GM18511 (cell line): ENCODE data around the gene SLCO1C1.
"Not testable (repeated sequence)": the region's sequence is repeated elsewhere in the genome, so short reads cannot be mapped to it uniquely, and the experiment has no call there.

Experiments
- ATAC-seq: cut with Tn5 transposase; IDR thresholded peaks from one replicate; pipeline ENCODE4 v1.9.1; 2021; ENCODE audit warnings: mild to moderate bottlenecking, moderate library complexity; ENCODE audit not compliant: unreplicated experiment

The SLCO1C1 gene, protein sequence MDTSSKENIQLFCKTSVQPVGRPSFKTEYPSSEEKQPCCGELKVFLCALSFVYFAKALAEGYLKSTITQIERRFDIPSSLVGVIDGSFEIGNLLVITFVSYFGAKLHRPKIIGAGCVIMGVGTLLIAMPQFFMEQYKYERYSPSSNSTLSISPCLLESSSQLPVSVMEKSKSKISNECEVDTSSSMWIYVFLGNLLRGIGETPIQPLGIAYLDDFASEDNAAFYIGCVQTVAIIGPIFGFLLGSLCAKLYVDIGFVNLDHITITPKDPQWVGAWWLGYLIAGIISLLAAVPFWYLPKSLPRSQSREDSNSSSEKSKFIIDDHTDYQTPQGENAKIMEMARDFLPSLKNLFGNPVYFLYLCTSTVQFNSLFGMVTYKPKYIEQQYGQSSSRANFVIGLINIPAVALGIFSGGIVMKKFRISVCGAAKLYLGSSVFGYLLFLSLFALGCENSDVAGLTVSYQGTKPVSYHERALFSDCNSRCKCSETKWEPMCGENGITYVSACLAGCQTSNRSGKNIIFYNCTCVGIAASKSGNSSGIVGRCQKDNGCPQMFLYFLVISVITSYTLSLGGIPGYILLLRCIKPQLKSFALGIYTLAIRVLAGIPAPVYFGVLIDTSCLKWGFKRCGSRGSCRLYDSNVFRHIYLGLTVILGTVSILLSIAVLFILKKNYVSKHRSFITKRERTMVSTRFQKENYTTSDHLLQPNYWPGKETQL

DNA sequence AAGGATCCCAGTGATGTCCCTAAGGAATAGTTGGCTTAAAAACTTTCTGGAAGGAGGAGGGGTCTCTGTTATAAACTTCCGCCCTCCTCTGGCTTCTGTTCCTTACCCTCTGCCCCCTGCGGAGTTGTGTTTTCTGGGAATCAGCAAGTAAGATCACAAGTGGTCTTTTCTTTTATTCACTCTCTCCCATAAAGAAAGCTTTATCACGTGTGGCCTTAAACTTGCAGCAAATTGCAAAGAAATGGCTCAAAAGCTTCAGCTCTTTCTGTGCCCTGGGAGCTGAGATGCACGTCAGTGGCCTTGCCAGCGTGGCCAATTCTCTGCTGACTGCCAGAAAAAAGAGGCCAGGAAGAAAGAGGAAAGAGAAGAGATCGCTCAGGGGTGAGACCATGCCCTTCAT, at the start of gene SLCO1C1:
Gene SLCO1C1 (plus strand): TSS at position 101 of the 400 bp plus-strand sequence. CDS start 4,245 bp downstream, outside the sequence.
- ATAC-seq = no peak

DNA sequence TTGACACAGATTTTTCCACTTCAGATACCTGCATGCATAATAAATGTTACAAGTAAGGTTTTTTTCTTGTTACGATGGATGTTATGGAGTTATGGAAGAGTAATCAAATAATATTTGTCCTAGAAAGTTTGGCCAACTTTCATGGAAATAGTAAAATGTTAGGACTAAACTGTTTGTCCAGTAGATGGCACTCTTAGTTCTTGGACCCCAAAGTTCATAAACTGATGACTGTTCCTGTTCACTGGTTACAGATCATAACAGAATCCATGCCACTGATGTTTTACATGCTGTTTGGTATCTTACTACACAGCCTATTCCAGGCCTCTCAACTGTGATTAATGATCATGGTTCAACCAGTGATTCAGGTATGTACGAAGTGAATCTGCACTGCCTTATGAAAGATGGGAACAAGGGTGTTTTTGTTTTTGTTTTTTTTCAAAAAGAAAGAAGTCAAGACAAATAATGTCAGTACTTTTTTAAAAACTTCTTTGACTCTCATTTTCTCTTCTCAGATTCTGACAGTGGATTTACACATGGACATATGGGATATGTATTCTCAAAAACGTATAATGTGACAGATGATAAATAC, 48.8 kb upstream of the SLCO1C1 start:
- ATAC-seq = no peak

DNA sequence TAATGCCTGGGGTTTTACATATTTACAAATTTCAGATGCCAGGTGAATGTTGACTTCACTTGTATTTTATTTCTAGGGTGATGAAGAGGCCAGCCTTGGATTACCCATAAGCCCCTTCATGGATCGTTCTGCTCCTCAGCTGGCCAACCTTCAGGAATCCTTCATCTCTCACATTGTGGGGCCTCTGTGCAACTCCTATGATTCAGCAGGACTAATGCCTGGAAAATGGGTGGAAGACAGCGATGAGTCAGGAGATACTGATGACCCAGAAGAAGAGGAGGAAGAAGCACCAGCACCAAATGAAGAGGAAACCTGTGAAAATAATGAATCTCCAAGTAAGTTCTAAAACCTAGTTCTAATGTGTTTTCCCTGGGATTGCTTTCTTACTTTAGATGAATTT, 41.3 kb upstream of the SLCO1C1 start:
- no peak for ATAC-seq

DNA sequence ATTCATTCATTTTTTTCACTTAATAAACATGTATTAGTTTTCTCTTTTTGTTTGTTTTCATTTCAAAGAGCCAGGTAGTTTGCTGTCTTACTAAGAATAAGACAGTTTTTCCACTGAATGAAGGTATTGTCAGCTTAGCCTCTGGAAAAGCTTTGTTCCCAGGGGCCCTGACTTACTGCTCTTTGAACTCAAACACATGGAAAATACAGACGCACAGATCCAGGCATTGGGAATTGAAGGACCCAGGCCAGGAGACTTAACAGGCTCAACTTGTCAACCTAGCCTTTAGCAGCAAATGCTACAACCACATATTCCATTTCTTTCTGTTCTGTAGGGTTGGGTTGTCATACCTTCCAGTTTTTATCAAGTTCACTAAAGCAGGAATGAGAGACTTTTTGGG, 38.5 kb upstream of the SLCO1C1 start:
- no peak for ATAC-seq

DNA sequence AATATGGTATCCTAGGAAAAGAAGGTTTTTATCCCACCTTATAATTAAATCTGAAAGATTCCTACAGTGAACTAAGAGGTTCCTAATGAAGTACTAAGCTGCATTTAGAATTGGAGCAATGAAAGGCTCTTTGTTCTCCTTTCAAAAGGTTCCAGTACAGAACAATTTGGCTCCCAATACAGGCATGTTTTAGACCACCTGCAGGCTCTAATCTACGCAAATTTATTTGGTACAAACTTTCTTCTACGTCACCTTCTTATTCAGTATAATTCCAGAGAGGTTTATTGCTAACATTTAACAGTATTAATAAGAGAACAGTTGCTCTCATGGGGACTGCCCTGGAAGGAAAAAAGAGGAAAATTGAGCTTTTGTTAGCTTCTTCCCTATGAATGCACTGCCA, 37.6 kb upstream of the SLCO1C1 start:
- ATAC-seq = no peak

DNA sequence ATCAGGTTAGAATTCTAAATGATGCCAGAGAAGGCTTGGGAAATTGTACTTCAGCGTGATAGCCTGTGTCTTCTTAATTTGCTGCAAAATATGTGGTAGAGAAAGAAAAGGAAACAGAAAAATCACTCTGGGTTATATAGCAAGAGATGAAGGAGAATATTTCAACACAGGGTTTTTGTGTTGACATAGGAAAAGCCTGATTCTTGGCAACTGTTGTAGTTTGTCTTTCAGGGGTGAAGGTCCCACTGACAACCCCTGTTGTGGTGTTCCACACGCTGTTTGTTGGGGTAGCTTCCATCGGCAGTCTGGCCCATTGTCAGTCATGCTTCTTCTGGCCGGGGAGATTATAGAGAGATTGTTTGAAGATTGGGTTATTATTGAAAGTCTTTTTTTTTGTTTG, 13.8 kb upstream of the SLCO1C1 start:
- ATAC-seq = no peak

DNA sequence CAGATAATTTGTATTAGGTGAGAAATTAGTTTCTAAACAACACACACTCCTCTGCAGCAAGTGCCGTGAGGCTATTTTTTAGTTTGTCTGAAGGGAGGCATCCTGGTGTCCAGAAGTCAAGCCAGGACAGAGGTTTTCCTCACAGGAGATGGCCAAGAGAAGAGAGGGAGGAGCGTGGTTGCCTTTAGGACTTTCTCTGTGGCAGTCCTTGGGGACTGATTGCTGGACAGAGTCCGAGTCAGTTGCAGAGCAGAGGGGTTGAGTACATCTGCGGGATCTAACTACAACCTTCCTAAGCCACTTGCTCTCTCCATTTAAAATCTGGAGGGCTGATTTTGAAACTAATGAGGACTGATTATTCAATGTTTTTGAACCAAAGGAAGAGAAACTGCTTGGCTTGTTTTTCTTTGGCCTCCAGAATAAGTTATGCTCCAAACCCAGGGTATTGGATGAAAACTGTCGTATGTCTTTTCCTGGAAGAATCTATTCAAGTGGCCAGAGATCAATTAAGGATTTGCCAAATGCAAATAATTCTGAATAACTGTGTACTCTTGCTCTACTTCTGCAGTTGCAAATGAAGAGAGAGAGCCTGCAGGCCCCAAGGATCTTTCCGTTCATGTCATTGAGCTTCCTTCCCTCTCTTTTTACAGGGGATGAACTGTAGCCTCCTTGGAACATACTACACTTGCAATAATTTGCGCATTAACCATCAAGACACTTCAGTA, 1.2 kb downstream of the SLCO1C1 start:
- ATAC-seq = no peak

DNA sequence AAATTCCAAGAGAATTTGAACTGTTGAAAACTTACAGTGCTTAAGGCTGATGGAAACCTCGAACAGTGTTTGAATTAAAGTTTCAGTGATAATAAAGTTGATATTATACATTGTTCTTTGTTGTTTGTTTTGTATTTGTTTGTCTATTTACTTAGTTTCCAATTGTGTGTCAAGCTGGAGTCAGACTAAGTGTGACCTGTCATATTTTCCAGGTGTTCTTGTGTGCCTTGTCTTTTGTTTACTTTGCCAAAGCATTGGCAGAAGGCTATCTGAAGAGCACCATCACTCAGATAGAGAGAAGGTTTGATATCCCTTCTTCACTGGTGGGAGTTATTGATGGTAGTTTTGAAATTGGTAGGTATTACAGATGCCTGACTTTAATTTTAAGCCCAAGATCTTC, 6.0 kb downstream of the SLCO1C1 start:
- ATAC-seq = no peak

DNA sequence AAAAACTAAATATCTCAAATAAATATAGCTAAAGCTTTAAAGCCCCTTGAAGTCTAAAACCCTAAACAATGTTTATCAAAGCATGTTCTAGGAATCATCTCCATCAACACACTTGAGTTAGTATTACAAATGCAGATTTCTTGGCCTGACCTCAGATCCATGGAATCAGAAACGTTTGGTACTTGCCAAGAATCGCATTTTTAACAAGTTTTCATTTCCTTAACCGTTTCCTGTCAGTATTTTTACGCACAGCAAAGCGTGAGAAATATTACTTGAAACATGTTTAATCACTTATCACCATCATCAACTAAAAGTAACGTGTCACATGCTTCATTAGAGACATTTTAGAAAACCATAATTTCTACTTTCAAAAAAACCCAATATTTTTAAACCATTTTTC, 9.7 kb downstream of the SLCO1C1 start:
- ATAC-seq = no peak

DNA sequence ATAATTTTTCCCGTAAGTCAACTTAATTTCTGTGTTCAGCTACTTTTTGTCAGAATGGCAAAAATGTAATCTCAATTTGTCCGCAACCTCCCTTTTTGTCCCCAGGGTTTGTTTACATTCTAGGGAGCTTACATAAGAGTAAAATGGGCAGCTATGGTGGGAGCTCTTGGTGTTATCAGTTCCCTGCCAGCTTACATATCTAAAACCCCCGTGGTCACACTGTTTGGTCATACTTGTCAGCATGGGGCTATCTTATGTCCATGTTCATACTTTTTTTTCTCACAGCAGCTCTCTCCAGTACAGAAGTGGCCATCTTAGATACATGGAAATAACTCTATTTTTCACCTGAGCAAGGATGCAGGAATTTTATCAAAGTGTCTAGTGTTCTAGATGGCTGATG, 16.7 kb downstream of the SLCO1C1 start:
- no peak for ATAC-seq

DNA sequence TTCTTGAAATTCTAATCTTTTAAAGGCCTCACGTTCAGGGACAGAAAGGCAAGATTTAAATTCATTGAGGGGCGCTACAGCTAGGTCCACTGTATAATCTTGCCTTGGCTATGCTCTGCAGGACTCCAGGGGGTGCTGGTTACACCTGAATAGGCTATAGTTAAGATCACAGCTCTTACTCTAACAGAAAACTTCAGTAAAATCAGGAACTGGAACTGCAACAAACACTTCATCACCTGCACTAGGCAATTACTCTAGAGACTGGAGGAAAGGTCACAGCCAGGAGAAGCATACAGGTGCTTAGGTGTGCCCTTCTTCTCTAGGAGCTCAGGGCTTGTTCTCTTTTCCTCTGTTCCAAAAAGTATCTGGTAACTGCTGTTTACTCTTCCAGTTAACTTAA, 20.9 kb downstream of the SLCO1C1 start:
- no peak for ATAC-seq

DNA sequence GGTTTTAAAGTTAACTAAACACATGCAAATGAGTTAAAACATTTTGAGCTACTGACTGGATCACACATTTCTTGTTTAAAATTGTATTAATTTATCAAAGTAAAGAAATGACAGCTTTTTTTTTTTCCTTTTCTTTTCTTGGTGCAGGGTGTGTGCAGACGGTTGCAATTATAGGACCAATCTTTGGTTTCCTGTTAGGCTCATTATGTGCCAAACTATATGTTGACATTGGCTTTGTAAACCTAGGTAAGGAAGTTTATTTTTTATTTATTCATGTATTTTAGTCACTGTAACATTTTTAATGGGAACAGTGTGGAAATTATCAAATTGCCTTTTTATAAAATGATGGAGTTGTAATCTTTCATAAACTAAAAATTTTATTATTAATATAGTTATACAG, 21.9 kb downstream of the SLCO1C1 start:
- ATAC-seq = no peak

DNA sequence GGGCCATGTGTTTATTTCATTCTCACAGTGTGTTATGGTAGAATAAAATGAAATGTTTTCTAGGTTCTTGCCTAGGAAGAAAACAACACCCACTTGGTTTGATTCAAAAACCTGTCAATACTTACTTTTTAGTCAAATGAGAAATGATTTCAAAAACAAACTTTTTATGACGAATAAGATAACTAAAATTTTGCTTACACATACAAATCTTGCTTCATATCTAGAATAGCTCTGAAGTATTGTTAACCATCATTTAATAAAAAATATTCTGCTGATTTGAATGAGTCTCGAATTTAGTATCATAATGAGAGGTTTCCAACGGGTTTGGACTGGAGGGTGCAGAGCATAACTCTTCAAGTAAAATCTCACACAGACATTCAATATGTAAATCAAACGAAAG, 23.2 kb downstream of the SLCO1C1 start:
- ATAC-seq = no peak

DNA sequence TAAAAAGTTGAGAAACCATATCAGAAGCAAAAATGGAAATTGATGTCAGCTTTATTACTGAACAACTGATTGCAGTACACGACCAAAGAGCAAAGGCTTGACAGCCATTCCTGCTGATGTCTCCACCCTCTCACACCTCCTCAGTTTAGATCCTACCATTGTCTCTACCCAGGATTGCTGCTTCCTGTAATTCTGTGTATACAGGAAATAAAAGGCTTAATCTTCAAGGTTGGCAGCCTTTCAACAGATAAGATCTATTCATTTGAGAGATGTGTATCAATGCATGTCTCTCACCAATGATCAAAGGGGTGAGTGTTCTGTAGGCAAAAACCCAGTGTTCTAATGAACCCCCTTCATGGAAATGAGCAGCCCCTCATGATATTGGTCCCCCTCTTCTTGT, 27.0 kb downstream of the SLCO1C1 start:
- ATAC-seq = no peak

DNA sequence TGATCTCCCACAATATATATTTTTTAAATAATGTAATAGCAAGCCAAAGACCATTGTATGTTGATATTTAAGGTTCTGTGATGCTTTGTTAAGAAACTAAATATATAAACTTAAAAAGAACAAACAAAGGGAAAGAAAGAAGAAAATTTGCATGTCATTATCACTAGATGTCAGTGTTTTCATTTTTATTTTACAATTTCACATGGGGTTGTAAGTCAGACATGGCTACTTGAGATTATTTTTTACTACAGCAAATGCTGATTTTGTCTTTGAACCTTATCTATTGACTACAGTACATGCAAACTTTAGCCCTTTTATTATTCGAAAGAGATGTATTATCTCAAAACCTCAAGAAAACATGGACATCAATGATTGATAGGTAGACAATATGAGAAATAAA, 36.1 kb downstream of the SLCO1C1 start:
- ATAC-seq = no peak

DNA sequence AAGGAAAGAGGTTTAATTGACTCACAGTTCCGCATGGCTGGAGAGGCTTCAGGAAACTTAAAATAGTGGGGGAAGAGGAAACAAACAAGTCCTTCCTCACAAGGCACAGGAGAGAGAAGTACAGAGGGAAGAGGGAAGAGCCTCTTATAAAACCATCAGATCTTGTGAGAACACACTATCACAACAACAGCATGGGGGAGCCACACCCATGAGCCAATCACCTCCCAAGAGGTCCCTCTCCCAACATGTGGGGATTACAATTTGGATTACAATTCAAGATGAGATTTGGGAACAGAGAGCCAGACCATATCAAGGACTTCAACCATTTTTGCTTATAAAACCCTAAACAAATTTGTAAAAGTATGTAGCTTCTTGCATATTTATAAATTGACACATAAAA, 45.8 kb downstream of the SLCO1C1 start:
- no peak for ATAC-seq

DNA sequence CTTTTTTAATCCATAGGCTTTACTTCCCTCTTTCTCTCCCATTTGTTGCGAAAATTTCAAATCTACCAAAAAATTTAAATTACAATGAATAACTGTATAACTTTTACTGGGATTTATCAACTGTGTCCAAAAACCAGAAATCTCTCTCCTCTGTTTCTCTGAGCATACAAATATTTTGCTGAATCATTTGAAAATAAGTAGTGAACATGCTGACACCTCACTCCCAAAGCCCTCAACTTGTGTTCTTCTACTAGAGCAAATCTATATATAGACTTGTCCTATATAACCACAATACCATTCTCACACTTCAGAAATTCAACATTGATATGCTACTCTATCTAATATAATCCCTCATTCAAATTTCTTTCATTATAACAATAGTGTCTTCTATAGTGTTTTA, 53.1 kb downstream of the SLCO1C1 start:
- ATAC-seq = no peak

DNA sequence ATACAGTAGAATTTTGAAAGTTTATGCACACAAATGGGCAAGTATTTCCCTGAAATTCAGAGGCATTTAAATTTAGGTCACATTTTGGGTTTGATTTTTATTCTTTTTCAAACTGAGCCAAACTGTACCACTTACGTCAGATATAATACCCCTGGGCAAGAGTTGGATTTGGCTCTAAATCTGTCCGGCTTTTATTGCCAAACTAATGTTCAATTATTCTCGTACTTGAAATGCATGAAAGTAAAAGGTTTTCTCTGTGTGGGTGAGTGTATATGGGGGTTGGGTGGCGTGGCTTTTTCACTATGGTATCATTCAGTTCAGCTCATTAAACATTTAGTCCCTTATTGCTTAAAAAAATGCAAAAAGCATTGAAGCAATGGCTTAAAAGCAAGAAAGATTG, 55.9 kb downstream of the SLCO1C1 start:
- no peak for ATAC-seq

DNA sequence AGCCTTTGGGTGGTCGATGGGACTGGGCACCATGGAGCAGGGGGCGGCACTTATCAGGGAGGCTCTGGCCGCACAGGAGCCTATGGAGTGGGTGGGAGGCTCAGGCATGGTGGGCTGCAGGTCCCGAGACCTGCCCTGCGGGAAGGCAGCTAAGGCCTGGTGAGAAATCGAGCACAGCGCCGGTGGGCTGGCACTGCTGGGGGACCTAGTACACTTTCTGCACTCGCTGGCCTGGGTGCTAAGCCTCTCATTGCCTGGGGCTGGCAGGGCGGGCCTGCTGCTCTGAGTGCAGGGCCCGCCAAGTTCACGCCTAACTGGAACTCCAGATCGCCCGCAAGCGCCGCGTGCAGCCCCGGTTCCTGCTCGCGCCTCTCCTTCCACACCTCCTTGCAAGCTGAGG, 82.3 kb downstream of the SLCO1C1 start:
- ATAC-seq = no peak

DNA sequence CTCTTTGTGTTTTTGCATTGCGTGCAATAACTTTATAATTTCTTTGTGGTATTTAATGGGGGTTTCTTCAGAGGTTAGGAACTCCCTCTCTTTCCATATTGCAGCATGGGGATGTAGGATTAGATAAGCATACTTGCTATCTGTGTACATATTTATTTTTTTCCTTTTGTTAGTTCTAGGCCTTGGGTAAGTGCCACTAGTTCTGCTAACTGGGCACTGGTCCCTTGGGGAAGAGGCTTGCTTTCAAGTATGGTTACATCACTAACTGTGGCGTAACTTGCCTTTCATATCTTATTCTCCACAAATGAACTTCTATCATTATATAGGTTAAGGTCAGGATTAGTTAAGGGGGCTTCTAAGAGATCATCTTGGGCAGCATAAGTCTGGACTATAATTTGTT, 83.8 kb downstream of the SLCO1C1 start:
- no peak for ATAC-seq

DNA sequence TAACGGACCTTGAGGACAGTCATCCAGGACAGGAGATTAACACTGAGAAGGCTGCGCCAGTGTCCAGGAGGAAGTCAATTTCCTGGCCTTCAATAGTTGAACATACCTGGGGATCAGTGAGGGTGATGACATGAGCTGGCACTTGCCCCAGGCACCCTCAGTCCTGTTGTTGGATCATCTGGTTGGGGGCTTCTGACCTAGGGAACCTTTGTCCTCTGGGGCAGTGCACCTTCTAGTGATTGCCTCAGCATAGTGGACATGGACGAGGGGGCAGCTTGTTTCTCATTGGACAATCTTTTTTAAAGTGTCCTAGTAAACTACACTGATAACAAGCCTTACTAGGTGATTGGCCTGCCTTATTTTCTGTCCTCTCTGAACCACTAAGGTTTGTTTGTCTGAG, 84.8 kb downstream of the SLCO1C1 start:
- ATAC-seq = not testable (repeated sequence)
